ENCODE data around the gene FPR1.

- no peak for TF ChIP-seq POLR2AphosphoS5 (IDR thresholded peaks at IDR 0.05; ENCODE audit: low read depth, low read length)
- TF ChIP-seq POLR2A (IDR thresholded peaks at IDR 0.05; ENCODE audit: low read depth, low read length): no peak
Measured at GRCh38 chr19:51722492-51722891, 29.2 kb downstream of the FPR1 start.
